Measurements from ENCODE around the gene MAGI2. TPM values are rescaled to one million over a fixed set of nuclear protein-coding genes. Genes with fewer than 3 reads are reported as not detected.

The MAGI2 gene
- total RNA-seq, 1 donor from 2014 or later: 4.0 TPM

DNA sequence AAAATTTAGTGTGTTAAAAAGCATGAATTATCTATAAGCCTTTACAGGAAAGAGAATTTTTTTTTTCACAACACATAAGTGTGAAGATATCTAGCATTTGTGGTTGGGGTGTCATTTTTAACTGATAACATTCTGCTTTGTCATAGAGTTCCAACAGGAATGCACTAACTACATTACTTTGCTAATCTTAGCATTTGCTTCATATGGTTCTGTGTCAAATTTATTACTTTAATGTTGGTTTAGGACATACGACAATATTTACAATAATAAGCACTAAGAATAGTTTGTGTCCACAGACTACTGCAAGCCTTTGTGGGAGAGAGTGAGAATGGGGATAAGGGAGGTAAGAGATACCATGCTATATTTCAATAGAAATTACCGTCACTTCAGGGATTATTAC is 40.6 kb upstream of the MAGI2 start:
- no peaks in the 10 kb centered on the region for H3K9me3 ChIP-seq
- intact Hi-C loops (cut with DNase I): no loop called here
- H3K36me3 ChIP-seq: no peaks in the 10 kb centered on the region
- H3K27ac ChIP-seq: no peak overlapping the region
- TF ChIP-seq, protein P1, sequence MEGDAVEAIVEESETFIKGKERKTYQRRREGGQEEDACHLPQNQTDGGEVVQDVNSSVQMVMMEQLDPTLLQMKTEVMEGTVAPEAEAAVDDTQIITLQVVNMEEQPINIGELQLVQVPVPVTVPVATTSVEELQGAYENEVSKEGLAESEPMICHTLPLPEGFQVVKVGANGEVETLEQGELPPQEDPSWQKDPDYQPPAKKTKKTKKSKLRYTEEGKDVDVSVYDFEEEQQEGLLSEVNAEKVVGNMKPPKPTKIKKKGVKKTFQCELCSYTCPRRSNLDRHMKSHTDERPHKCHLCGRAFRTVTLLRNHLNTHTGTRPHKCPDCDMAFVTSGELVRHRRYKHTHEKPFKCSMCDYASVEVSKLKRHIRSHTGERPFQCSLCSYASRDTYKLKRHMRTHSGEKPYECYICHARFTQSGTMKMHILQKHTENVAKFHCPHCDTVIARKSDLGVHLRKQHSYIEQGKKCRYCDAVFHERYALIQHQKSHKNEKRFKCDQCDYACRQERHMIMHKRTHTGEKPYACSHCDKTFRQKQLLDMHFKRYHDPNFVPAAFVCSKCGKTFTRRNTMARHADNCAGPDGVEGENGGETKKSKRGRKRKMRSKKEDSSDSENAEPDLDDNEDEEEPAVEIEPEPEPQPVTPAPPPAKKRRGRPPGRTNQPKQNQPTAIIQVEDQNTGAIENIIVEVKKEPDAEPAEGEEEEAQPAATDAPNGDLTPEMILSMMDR (IDR thresholded peaks at IDR 0.05): no peak
- H3K4me3 ChIP-seq: no peak overlapping the region
- no peaks in the 10 kb centered on the region for H3K4me1 ChIP-seq
- DNase-seq (ENCODE audit: low spot score in 2 of 2): no peak
- H3K27me3 ChIP-seq: no peaks in the 10 kb centered on the region

- H3K4me3 ChIP-seq: no peak overlapping the region
- no peaks in the 10 kb centered on the region for H3K9me3 ChIP-seq
- intact Hi-C loops (cut with DNase I): no loop called here
- no peaks in the 10 kb centered on the region for H3K4me1 ChIP-seq
- TF ChIP-seq, protein P1 (IDR thresholded peaks at IDR 0.05): no peak
- no peaks in the 10 kb centered on the region for H3K27me3 ChIP-seq
- no peaks in the 10 kb centered on the region for H3K36me3 ChIP-seq
- H3K27ac ChIP-seq: no peak overlapping the region
- no peak for DNase-seq (ENCODE audit: low spot score in 2 of 2)
These were observed 35.9 kb upstream of the MAGI2 start for GRCh38 chr7:79489371-79489770.

DNA sequence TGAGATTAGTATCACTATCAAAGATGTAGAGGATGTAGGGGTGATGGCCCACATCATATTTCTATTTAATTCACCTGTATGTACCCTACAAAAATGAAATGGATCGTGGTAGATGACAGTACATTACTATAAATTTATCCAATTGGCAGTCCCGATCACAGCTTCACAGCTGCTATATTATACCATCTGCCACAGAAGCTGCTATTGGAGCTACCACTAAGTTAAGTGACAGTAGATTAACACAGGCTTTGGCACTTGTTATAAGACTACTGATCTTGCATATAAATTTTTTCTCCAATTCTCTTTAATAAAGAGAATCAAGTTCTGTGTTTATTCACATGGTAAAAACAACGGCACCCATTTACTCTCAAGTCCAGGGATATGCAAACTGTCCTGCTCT is 24.9 kb upstream of the MAGI2 start:
- Histone ChIP-seq H3K27ac (no peak overlapping the region), H3K9me3 (no peaks in the 10 kb centered on the region), H3K27me3 (no peaks in the 10 kb centered on the region), H3K4me1 (no peaks in the 10 kb centered on the region), H3K4me3 (no peak overlapping the region), H3K36me3 (no peaks in the 10 kb centered on the region)
- intact Hi-C loops (cut with DNase I): no loop called here
- TF ChIP-seq, protein P1 (IDR thresholded peaks at IDR 0.05): no peak
- no peak for DNase-seq (ENCODE audit: low spot score in 2 of 2)

GRCh38 chr7:79475455-79475854 is 22.0 kb upstream of the MAGI2 start:
- Histone ChIP-seq H3K36me3 (peaks cover 5 to 6% of the 10 kb centered on the region in 2 donors), H3K9me3 (no peaks in the 10 kb centered on the region), H3K4me1 (no peaks in the 10 kb centered on the region), H3K27me3 (no peaks in the 10 kb centered on the region), H3K4me3 (no peak overlapping the region), H3K27ac (no peak overlapping the region)
- intact Hi-C loops (cut with DNase I): no loop called here
- DNase-seq (ENCODE audit: low spot score in 2 of 2): no peak
- TF ChIP-seq, protein P1 (IDR thresholded peaks at IDR 0.05): no peak

DNA sequence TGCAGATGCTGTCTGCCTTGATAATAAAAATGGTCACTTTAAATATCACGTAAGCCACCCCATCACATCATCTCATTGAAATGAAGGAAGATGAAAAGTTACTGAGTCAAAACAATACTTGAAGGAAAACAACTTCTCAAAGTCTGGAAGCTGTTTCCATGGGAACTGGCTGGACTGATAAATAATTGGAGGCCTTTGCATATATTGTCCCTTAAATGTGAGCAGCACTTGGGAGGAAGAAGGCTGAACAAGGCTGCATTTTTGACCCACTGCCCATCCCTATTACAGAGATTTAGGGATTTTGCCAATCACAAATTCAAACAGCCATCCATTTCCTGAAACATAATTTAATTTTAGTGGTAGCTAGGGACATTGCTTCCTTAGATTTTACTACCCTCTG is 18.2 kb upstream of the MAGI2 start:
- DNase-seq (ENCODE audit: low spot score in 2 of 2): no peak
- no peaks in the 10 kb centered on the region for H3K27me3 ChIP-seq
- H3K4me1 ChIP-seq: no peaks in the 10 kb centered on the region
- H3K36me3 ChIP-seq: peaks cover 5 to 6% of the 10 kb centered on the region in 2 donors
- no peaks in the 10 kb centered on the region for H3K9me3 ChIP-seq
- no peak overlapping the region for H3K4me3 ChIP-seq
- intact Hi-C loops (cut with DNase I): no loop called here
- peak overlapping the region in 1 of 2 donors; percentile 4 for H3K27ac ChIP-seq
- TF ChIP-seq, protein P1 (IDR thresholded peaks at IDR 0.05): no peak

- intact Hi-C loops (cut with DNase I): no loop called here
- Histone ChIP-seq H3K27me3 (no peaks in the 10 kb centered on the region), H3K4me1 (no peaks in the 10 kb centered on the region), H3K9me3 (no peaks in the 10 kb centered on the region), H3K36me3 (peaks cover 5 to 6% of the 10 kb centered on the region in 2 donors), H3K27ac (peak overlapping the region in 1 of 2 donors; percentile 4), H3K4me3 (no peak overlapping the region)
- DNase-seq (ENCODE audit: low spot score in 2 of 2): no peak
- TF ChIP-seq, protein P1 (IDR thresholded peaks at IDR 0.05): no peak
These were observed 17.8 kb upstream of the MAGI2 start for GRCh38 chr7:79471283-79471682.

Data from ascending aorta (tissue), 2 donors.